Natural killer cell (primary cell): ENCODE results near the gene CCDC33. TPM values are rescaled to one million over a fixed set of nuclear protein-coding genes. Genes with fewer than 3 reads are reported as not detected.

Experiments used
- ATAC-seq, 3 donors: fragments of 150-1000 bp in 2 of 3; fragments of 200-7000 bp in 1 of 3; cut with Tn5 transposase; 1 replicate in 1 of 3; 2 replicates in 2 of 3; pipeline ENCODE4 v1.10.0; 2021; ENCODE audit warnings: mild to moderate bottlenecking in 2 of 3, moderate library complexity in 2 of 3
- DNase-seq, 2 donors: peaks; one replicate each; pipeline versions ENCODE4 v3.0.0 to v3.0.0-alpha.2; 2013 to 2021; ENCODE audit warnings: mixed read lengths in 1 of 2
- H3K27ac ChIP-seq: one replicate; pipeline ENCODE4 v1.5.1; 2013; ENCODE audit warnings: mild to moderate bottlenecking, low read length
- H3K27me3 ChIP-seq: one replicate; pipeline ENCODE4 v1.6.1; 2013; ENCODE audit warnings: low read length; ENCODE audit not compliant: control insufficient read depth, insufficient read depth
- H3K36me3 ChIP-seq: one replicate; pipeline ENCODE4 v1.6.1; 2013; ENCODE audit warnings: low read length; ENCODE audit not compliant: control insufficient read depth, insufficient read depth
- H3K4me1 ChIP-seq: one replicate; pipeline ENCODE4 v1.6.1; 2013; ENCODE audit warnings: low read length; ENCODE audit not compliant: control insufficient read depth, insufficient read depth
- H3K4me3 ChIP-seq: one replicate; pipeline ENCODE4 v1.5.1; 2013; ENCODE audit warnings: low read length
- H3K9me3 ChIP-seq: one replicate; pipeline ENCODE4 v1.6.1; 2013; ENCODE audit warnings: low read length; ENCODE audit not compliant: control insufficient read depth, insufficient read depth
- H3K27ac Mint-ChIP-seq, 2 donors: one replicate each; pipeline ENCODE4 v1.8.0; 2022; ENCODE audit warnings: mild to moderate bottlenecking in 2 of 2, mixed read lengths in 2 of 2, moderate library complexity in 1 of 2
- H3K27me3 Mint-ChIP-seq, 2 donors: one replicate each; pipeline ENCODE4 v1.8.0; 2022; ENCODE audit warnings: low read depth in 2 of 2, mixed read lengths in 2 of 2
- H3K36me3 Mint-ChIP-seq: one replicate; pipeline ENCODE4 v1.8.0; 2022; ENCODE audit warnings: mixed read lengths
- H3K4me1 Mint-ChIP-seq, 2 donors: one replicate each; pipeline ENCODE4 v1.8.0; 2022; ENCODE audit warnings: mixed read lengths in 2 of 2
- H3K4me3 Mint-ChIP-seq: one replicate; pipeline ENCODE4 v1.8.0; 2022; ENCODE audit warnings: mild to moderate bottlenecking, moderate library complexity, mixed read lengths
- H3K9me3 Mint-ChIP-seq, 2 donors: one replicate each; pipeline ENCODE4 v1.8.0; 2022; ENCODE audit warnings: mixed read lengths in 2 of 2
- WGBS: methylation state at CpG from one replicate; pipeline ENCODE4 v1.1.7; 2013; ENCODE audit warnings: missing lambda C conversion rate; ENCODE audit not compliant: insufficient coverage; 5-methylcytosine and 5-hydroxymethylcytosine counted together
- intact Hi-C: fragments of 100-400 bp; cut with micrococcal nuclease; formaldehyde crosslinking; loops from one replicate; pipeline ENCODE4 v1.14.2; 2022
- total RNA-seq, 4 donors: library from RNA; stranded (reverse); fragments of 120-200 nt in 1 of 4; gene quantifications; one replicate each; pipeline versions ENCODE4 v1.2.3 to v1.2.4, GENCODE V29; 2013 to 2022
- TF ChIP-seq, protein P1 (sequence below): fragments of 200-600 bp; IDR thresholded peaks from one replicate; pipeline ENCODE4 v1.8.0; 2022; ENCODE audit warnings: antibody characterized with exemption

Gene CCDC33
- total RNA-seq, 3 donors from 2014 or later (not counting 1 experiment from before 2014, with no cell fraction given): not detected

DNA sequence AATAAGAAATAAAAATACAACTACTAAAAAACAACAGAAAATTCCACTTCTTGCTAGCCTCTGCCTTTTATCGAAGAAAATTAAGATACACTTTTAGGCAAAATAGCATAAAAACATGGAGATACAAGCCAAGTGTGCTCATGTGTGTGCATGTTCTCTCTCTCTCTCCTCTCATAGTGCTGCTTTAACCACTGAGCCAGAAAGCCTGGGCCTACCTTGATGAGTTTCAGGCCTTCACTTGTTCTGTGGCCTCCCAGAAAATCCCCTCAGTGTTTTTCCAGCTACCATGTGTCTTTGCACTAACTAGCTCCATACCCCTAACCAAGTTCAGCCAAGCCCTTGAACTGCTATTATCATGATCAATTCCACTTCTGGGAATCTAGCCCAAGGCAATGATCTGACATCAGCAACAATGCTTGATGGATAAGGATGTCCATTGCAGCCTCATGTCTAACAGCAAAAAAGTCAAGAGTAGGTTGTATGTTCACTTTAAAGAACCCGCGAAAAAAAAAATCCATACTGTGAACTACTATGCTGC lies 113.2 kb downstream of the CCDC33 start:
- Mint-ChIP-seq H3K27me3 (peaks cover 8 to 20% of the 10 kb centered on the region in 2 donors), H3K4me1 (no peaks in the 10 kb centered on the region), H3K27ac (no peak overlapping the region), H3K9me3 (no peaks in the 10 kb centered on the region), H3K36me3 (no peaks in the 10 kb centered on the region), H3K4me3 (no peak overlapping the region)
- TF ChIP-seq, protein P1, sequence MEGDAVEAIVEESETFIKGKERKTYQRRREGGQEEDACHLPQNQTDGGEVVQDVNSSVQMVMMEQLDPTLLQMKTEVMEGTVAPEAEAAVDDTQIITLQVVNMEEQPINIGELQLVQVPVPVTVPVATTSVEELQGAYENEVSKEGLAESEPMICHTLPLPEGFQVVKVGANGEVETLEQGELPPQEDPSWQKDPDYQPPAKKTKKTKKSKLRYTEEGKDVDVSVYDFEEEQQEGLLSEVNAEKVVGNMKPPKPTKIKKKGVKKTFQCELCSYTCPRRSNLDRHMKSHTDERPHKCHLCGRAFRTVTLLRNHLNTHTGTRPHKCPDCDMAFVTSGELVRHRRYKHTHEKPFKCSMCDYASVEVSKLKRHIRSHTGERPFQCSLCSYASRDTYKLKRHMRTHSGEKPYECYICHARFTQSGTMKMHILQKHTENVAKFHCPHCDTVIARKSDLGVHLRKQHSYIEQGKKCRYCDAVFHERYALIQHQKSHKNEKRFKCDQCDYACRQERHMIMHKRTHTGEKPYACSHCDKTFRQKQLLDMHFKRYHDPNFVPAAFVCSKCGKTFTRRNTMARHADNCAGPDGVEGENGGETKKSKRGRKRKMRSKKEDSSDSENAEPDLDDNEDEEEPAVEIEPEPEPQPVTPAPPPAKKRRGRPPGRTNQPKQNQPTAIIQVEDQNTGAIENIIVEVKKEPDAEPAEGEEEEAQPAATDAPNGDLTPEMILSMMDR: no peak
- 100% methylated on average over 1 of the region's 3 CpGs for WGBS
- no peak overlapping the region for H3K27ac ChIP-seq
- no peak overlapping the region for H3K4me3 ChIP-seq
- no peaks in the 10 kb centered on the region for H3K27me3 ChIP-seq
- DNase-seq (no peak), ATAC-seq (no peak)
- no peaks in the 10 kb centered on the region for H3K4me1 ChIP-seq
- no peaks in the 10 kb centered on the region for H3K36me3 ChIP-seq
- intact Hi-C loops: no loop called here
- no peaks in the 10 kb centered on the region for H3K9me3 ChIP-seq

DNA sequence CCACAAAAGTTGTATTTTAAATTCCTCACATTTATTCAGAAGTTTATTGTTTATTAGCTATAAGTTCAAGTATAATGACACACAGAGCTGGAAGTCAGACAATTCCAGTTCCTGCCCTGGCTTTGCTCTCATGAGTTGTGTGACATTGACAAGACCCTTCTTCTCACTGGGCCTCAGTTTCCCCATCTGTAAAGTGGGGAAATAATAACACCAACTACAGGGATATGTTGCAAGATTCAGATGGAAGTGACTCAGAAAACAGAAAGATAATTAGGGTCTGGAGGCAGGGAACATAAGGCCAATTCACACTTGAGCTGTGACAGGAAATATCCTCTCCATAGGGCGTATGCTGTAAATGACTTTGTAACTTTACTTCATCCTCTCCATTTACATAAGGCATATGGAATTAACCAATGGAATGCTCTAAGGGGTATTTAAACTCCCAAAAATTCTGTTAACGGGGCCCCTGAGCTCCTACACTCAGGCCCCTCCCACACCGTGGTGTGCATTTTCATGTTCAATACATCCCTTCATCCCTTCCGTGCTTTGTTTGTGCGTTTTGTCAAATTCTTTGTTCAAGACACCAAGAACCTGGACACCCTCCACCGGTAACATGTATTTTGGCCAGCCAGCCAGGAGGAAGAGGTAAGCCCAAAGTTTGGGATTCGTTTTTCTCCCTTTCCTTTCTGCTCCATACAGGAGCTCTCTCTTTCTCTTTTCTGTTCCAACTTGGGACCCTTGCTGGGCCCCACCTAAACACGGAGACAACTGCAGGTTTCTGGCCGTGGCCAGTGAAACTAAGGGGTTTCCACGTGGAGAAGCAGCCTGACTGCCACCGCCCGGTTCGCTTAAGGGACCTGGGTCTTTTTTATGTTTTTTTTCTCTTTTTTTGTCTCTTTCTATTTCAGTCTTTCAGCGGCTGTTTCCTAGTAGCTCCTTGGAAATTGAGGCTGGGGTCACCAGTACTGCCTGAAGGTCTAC lies 114.5 kb downstream of the CCDC33 start:
- 80% methylated on average over 14 of the region's 14 CpGs for WGBS
- no peak for DNase-seq
- H3K27ac Mint-ChIP-seq: no peak overlapping the region

DNA sequence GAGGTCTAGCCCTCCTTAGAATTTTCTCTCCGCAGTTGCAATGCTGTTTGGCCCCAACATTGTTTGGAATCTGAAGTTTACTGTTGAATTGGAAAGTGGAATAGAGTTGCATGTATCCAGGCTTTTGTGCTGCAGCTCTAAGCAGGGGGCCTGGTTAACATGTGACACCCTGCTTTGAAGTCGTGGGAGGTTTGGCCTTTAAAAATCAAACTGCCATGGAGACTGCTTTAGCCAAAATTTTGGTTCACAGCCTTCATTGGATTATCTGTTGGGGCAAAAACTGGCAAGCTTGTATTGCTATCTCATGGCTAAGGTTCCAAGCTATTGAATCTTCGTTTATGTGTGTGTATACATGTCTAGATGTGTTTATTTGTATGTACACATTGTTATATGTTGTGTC lies 115.5 kb downstream of the CCDC33 start:
- intact Hi-C loops: no loop called here
- ATAC-seq (no peak), DNase-seq (no peak)
- Mint-ChIP-seq H3K9me3 (no peaks in the 10 kb centered on the region), H3K4me3 (no peak overlapping the region), H3K36me3 (no peaks in the 10 kb centered on the region), H3K4me1 (no peaks in the 10 kb centered on the region), H3K27ac (no peak overlapping the region), H3K27me3 (peaks cover 20 to 36% of the 10 kb centered on the region in 2 donors)
- Histone ChIP-seq H3K27ac (no peak overlapping the region), H3K36me3 (no peaks in the 10 kb centered on the region), H3K4me1 (no peaks in the 10 kb centered on the region), H3K9me3 (no peaks in the 10 kb centered on the region), H3K4me3 (no peak overlapping the region), H3K27me3 (no peaks in the 10 kb centered on the region)
- TF ChIP-seq, protein P1: no peak
- 57% methylated on average over 3 of the region's 3 CpGs for WGBS

More for the DNA sequence above, 114.5 kb downstream of the CCDC33 start:
- no peaks in the 10 kb centered on the region for H3K27me3 ChIP-seq
- no peaks in the 10 kb centered on the region for H3K36me3 ChIP-seq
- TF ChIP-seq, protein P1: no peak
- Mint-ChIP-seq H3K27me3 (peaks cover 19 to 33% of the 10 kb centered on the region in 2 donors), H3K36me3 (no peaks in the 10 kb centered on the region), H3K4me1 (no peaks in the 10 kb centered on the region), H3K9me3 (no peaks in the 10 kb centered on the region), H3K4me3 (no peak overlapping the region)
- H3K27ac ChIP-seq: no peak overlapping the region
- intact Hi-C loops: no loop called here
- no peak overlapping the region for H3K4me3 ChIP-seq
- no peak for ATAC-seq
- H3K4me1 ChIP-seq: no peaks in the 10 kb centered on the region
- H3K9me3 ChIP-seq: no peaks in the 10 kb centered on the region
